ENCODE data around the gene GBX1.
A peak's percentile ranks its signal among the peaks of the same experiment; 100 is the strongest.

The GBX1 gene

GRCh38 chr7:151114151-151115090 lies 53.1 kb downstream of the GBX1 start:
- no peak for TF ChIP-seq PAX5 (IDR thresholded peaks at IDR 0.05; ENCODE audit: insufficient read depth, low read length, severe bottlenecking)
- TF ChIP-seq SPI1 (IDR thresholded peaks at IDR 0.05; ENCODE audit: low read depth, low read length): no peak
- no peak for TF ChIP-seq POLR2AphosphoS5 (IDR thresholded peaks at IDR 0.05; ENCODE audit: low read depth, low read length)
- no peak for TF ChIP-seq TAF1 (IDR thresholded peaks at IDR 0.05; ENCODE audit: low read depth, low read length)
- TF ChIP-seq POLR2A (IDR thresholded peaks at IDR 0.05; ENCODE audit: low read depth, low read length): no peak
- TF ChIP-seq POU2F2 (IDR thresholded peaks at IDR 0.05; ENCODE audit: low read depth, low read length): no peak
- FAIRE-seq: no peak
- peak; percentile 64 for DNase-seq (ENCODE audit: insufficient read length, low spot score)

DNA sequence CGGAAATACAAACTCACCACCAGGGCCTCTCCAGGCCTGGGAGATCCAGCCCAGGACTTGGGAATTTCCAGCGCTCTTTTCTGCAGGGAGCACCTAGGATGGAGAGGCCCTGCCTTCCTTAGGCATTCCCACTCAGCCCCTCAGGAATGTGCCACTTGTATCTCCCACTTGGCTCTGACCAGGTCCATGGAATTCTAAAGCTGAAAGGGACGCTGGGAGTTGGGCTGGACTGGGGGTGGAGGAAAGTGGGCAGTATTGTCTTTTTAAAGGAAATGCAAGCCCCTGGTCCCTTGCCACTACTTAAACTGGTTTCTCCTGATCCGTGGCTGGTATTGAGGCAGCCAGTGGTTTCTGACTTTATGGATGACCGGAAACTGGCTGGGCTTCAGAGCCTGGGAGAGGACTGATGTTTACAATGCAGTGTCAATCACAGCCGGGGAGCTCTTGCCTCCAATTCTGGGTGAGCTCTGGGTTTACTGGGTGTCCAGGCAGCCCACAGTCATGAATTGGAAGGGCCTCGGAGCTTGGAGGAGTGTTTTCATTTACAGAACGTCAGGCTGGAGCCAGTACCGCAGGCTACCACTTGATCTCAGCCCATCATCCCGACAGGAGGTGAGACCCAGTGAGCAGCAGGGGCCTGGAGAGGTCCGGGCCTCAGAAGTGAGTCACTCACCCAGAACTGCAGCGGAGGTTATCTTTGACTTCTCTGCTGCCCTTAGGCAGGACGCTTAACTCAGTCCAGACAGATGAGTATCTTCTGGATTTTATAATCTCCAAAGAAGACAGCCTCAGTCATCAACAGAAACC lies 53.9 kb downstream of the GBX1 start:
- TF ChIP-seq POU2F2 (IDR thresholded peaks at IDR 0.05; ENCODE audit: low read depth, low read length) (no peak), SPI1 (IDR thresholded peaks at IDR 0.05; ENCODE audit: low read depth, low read length) (no peak), PAX5 (IDR thresholded peaks at IDR 0.05; ENCODE audit: insufficient read depth, low read length, severe bottlenecking) (no peak), POLR2A (IDR thresholded peaks at IDR 0.05; ENCODE audit: low read depth, low read length) (no peak), POLR2AphosphoS5 (IDR thresholded peaks at IDR 0.05; ENCODE audit: low read depth, low read length) (no peak), TAF1 (IDR thresholded peaks at IDR 0.05; ENCODE audit: low read depth, low read length) (no peak)
- FAIRE-seq (no peak), DNase-seq (ENCODE audit: insufficient read length, low spot score) (no peak)

DNA sequence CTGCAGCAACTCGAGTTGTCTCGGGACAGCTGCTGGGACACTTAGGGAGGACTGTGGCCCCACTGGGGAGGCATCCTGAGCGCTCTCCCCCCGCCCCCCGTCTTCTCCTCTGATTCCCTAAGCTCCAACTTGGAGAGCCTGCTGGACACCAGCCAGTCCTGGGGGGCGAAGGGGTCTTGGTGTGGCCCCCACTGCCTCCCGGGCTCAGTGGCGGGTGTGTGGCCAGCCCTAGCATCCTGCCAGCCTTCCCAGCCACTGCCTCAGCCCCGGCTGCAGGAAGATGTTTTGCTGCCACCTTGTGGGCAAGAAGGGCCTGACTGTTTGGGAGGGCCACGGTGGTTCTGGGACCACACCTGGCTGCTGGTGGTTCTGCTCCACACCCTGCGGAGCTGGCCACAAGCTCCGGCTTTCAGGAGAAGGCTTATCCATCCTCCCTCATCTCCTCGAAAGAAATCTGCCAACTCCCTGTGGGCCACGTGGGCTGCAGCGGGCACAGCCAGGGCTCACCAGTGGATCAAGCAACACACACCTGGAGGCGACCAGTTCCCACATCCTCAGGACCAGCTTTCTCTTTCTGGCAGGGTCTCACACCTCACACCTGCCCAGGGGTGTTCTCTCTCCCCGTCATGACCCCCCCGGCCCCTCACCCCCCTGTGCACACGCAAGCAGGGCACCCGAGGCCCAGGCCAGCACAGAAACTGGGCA lies 56.4 kb downstream of the GBX1 start:
- peak; percentile 98 for FAIRE-seq
- TF ChIP-seq POLR2A (IDR thresholded peaks at IDR 0.05; ENCODE audit: low read depth, low read length) (no peak), PAX5 (IDR thresholded peaks at IDR 0.05; ENCODE audit: insufficient read depth, low read length, severe bottlenecking) (no peak), TAF1 (IDR thresholded peaks at IDR 0.05; ENCODE audit: low read depth, low read length) (no peak), SPI1 (IDR thresholded peaks at IDR 0.05; ENCODE audit: low read depth, low read length) (no peak), POLR2AphosphoS5 (IDR thresholded peaks at IDR 0.05; ENCODE audit: low read depth, low read length) (no peak), POU2F2 (IDR thresholded peaks at IDR 0.05; ENCODE audit: low read depth, low read length) (no peak)

DNA sequence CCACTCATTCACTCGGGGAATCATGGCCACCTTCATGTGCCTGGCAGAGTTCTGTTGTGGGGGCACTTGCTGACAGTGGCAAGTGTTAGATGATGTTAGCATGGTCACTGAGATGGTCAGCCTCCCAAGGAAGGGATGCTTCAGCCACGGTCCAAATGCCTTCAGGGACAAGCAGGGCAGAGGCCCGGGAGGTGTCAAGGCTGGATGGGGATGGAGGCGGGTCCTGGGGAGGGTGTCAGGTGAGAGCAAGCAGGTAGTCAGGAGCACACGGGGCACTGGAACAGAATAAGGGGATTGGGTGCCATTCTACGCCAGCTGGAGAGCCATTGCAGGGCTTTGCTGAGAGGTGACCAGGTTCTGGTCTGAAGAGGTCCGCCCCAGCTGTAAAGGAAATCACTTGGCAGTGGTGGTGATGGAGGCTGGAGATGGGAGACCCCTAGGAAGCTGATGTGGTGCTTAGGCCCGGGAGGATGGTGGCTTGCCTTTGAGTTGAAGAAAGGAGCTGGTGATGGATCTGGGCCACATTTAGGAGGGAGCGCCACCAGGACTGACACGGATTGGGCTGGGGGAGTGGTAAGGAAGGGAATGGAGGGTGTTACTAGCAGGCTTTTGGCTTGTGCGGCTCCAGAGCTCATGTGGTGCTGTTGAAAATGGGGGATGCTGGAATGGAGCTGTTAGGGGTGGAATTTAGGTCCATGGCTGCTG lies 57.1 kb downstream of the GBX1 start:
- TF ChIP-seq TAF1 (IDR thresholded peaks at IDR 0.05; ENCODE audit: low read depth, low read length) (no peak), PAX5 (IDR thresholded peaks at IDR 0.05; ENCODE audit: insufficient read depth, low read length, severe bottlenecking) (no peak), POLR2AphosphoS5 (IDR thresholded peaks at IDR 0.05; ENCODE audit: low read depth, low read length) (no peak), POU2F2 (IDR thresholded peaks at IDR 0.05; ENCODE audit: low read depth, low read length) (no peak), POLR2A (IDR thresholded peaks at IDR 0.05; ENCODE audit: low read depth, low read length) (no peak), SPI1 (IDR thresholded peaks at IDR 0.05; ENCODE audit: low read depth, low read length) (no peak)
- no peak for FAIRE-seq
- no peak for DNase-seq (ENCODE audit: insufficient read length, low spot score)

More for the DNA sequence above, 56.4 kb downstream of the GBX1 start:
- peak; percentile 93 for DNase-seq (ENCODE audit: insufficient read length, low spot score)

DNA sequence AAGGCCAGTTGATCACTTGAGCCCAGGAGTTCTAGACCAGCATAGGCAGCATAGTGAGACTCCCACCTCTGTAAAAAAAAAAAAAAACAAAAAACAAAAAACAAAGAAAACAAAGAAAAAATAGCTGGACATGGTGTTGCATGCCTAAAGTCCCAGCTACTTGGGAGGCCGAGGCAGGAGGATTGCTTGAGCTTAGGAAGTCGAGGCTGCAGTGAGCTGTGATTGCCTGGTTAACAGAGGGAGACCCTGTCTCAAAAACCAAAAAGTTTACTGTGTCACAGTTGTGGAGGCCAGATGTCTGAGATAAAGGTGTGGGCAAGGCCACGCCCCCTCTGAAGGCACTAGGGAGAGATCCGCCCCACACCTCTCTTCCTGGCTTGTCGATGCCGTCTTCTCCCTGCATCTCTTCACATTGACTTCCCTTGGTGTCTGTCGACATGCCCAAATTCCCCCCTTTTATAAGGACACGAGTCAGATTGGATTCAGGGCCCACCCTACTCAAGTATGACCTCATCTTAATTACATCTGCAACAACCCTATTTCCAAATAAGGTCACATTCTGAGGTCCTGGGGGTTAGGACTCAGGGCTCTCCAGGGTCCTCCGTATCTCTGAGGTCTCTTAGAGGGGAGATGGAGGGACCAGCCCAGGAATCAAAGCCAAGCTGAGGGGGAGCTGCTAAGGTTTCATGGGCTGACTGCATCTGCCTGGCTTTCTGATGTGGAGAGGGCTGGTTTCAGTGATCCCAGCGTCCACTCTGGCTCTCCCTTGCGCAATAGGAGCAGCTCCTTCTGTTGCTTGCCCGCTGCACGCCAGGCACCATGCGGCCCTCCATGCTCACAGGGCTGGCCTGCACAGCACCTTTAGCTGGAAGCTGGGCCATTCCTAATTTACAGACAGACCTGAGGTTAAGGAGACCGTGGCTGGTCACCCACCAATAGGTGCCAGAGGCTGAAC lies 58.1 kb downstream of the GBX1 start:
- TF ChIP-seq TAF1 (IDR thresholded peaks at IDR 0.05; ENCODE audit: low read depth, low read length): no peak
- no peak for TF ChIP-seq POLR2AphosphoS5 (IDR thresholded peaks at IDR 0.05; ENCODE audit: low read depth, low read length)
- no peak for TF ChIP-seq SPI1 (IDR thresholded peaks at IDR 0.05; ENCODE audit: low read depth, low read length)
- TF ChIP-seq POU2F2 (IDR thresholded peaks at IDR 0.05; ENCODE audit: low read depth, low read length): no peak
- TF ChIP-seq POLR2A (IDR thresholded peaks at IDR 0.05; ENCODE audit: low read depth, low read length): no peak
- TF ChIP-seq PAX5 (IDR thresholded peaks at IDR 0.05; ENCODE audit: insufficient read depth, low read length, severe bottlenecking): no peak
- no peak for FAIRE-seq
- DNase-seq (ENCODE audit: insufficient read length, low spot score): no peak

GRCh38 chr7:151107882-151108281 lies 59.6 kb downstream of the GBX1 start:
- FAIRE-seq (no peak), DNase-seq (ENCODE audit: insufficient read length, low spot score) (no peak)
- TF ChIP-seq TAF1 (IDR thresholded peaks at IDR 0.05; ENCODE audit: low read depth, low read length) (no peak), SPI1 (IDR thresholded peaks at IDR 0.05; ENCODE audit: low read depth, low read length) (no peak), POLR2A (IDR thresholded peaks at IDR 0.05; ENCODE audit: low read depth, low read length) (no peak), POU2F2 (IDR thresholded peaks at IDR 0.05; ENCODE audit: low read depth, low read length) (no peak), PAX5 (IDR thresholded peaks at IDR 0.05; ENCODE audit: insufficient read depth, low read length, severe bottlenecking) (no peak), POLR2AphosphoS5 (IDR thresholded peaks at IDR 0.05; ENCODE audit: low read depth, low read length) (no peak)

GRCh38 chr7:151104411-151105235 lies 62.9 kb downstream of the GBX1 start:
- DNase-seq (ENCODE audit: insufficient read length, low spot score): no peak
- no peak for FAIRE-seq
- TF ChIP-seq POLR2AphosphoS5 (IDR thresholded peaks at IDR 0.05; ENCODE audit: low read depth, low read length) (no peak), SPI1 (IDR thresholded peaks at IDR 0.05; ENCODE audit: low read depth, low read length) (0 out of 2 replicates have a peak, but pooled peaks have one; percentile 12)

Measured in GM12891 (cell line).